Esophagus (tissue), 2 donors: Measurements from ENCODE around the gene LAMB3. TPM values are rescaled to one million over a fixed set of nuclear protein-coding genes. Genes with fewer than 3 reads are reported as not detected.

ENCODE experiments used
- H3K27ac ChIP-seq, 2 donors: one replicate each; pipeline ENCODE4 v1.5.1; 2013; ENCODE audit warnings: low read depth in 2 of 2, mild to moderate bottlenecking in 2 of 2, inconsistent platforms in 1 of 2, low read length in 1 of 2, moderate library complexity in 1 of 2
- H3K27me3 ChIP-seq, 2 donors: one replicate each; pipeline ENCODE4 v1.6.1; 2013; ENCODE audit warnings: low read length in 2 of 2, control low read depth in 1 of 2, mild to moderate bottlenecking in 1 of 2; ENCODE audit not compliant: insufficient read depth in 2 of 2, control insufficient read depth in 1 of 2
- H3K36me3 ChIP-seq, 2 donors: one replicate each; pipeline ENCODE4 v1.6.1; 2013; ENCODE audit warnings: low read length in 1 of 2; ENCODE audit not compliant: control insufficient read depth in 2 of 2, insufficient read depth in 2 of 2
- H3K4me1 ChIP-seq, 2 donors: one replicate each; pipeline ENCODE4 v1.6.1; 2013; ENCODE audit warnings: low read length in 1 of 2; ENCODE audit not compliant: control insufficient read depth in 2 of 2, insufficient read depth in 2 of 2
- H3K4me3 ChIP-seq, 2 donors: one replicate each; pipeline ENCODE4 v1.5.1; 2013; ENCODE audit warnings: low read length in 2 of 2, mild to moderate bottlenecking in 2 of 2, low read depth in 1 of 2, moderate library complexity in 1 of 2
- H3K9me3 ChIP-seq, 2 donors: one replicate each; pipeline ENCODE4 v1.6.1; 2013; ENCODE audit warnings: mild to moderate bottlenecking in 2 of 2, low read depth in 1 of 2, low read length in 1 of 2, moderate library complexity in 1 of 2; ENCODE audit not compliant: control insufficient read depth in 2 of 2, insufficient read depth in 1 of 2
- WGBS, 2 donors: extraction: QIAGEN DNeasy Blood & Tissue Kit; methylation state at CpG; one replicate each; pipeline ENCODE4 v1.1.7; 2013; 5-methylcytosine and 5-hydroxymethylcytosine counted together
- polyA plus RNA-seq, 2 donors: library from polyadenylated mRNA; stranded (reverse); fragments of 200-250 nt; gene quantifications; one replicate each; pipeline ENCODE4 v1.2.3, GENCODE V29; 2013
- donor health status: healthy with polysubstance abuse.
- donor health status: Bipolar disorder and iron deficiency.

LAMB3 gene
- polyA plus RNA-seq, 2 donors: 15.2 to 31.1 TPM

DNA sequence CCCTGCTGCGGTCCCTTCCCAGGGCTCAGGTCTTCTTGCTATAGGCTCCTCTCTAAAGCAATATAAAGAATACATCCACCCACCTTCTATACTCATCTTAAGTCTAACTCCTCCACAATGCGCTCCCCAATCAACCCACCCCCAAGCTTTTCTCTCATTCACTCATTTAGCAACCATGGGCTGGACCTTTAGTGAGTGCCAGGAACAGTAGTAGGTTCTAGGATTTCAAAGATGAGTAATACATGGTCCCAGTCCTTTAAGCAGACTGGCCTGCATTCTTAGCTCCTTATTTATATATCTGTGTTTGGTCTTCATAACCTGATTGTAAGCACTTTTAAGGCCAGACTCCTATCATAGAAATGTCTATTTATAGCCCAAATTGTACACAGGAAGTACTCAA is 62.8 kb downstream of the LAMB3 start:
- H3K27ac ChIP-seq: no peak overlapping the region
- H3K4me3 ChIP-seq: no peak overlapping the region
- H3K9me3 ChIP-seq: no peaks in the 10 kb centered on the region
- 94 to 100% methylated on average over 2 of the region's 2 CpGs for WGBS, 2 donors
- peaks cover 0 to 4% of the 10 kb centered on the region in 2 donors for H3K4me1 ChIP-seq
- no peaks in the 10 kb centered on the region for H3K27me3 ChIP-seq
- H3K36me3 ChIP-seq: no peaks in the 10 kb centered on the region

DNA sequence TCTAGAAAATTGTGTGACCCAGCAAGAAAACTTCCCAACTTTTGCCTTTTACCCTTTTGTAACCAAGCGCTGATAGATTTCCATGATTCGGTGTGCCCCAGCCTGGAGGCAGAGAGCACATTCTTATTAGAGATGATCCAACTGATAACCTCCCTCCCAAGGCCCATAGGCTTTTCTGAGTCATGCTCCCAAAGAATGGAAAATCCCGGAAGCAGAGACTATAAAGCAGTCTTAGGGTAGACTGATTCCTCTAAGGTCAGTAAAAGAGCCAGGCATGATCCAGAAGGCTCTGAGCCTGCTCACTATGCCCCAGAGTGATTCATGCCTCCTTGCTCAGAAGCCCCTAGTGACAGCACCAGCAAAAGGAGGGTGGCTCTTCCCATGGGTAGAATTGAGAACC is 64.4 kb downstream of the LAMB3 start:
- 56 to 69% methylated on average over 3 of the region's 3 CpGs for WGBS, 2 donors
- no peak overlapping the region for H3K4me3 ChIP-seq
- H3K9me3 ChIP-seq: no peaks in the 10 kb centered on the region
- H3K4me1 ChIP-seq: peaks cover 0 to 4% of the 10 kb centered on the region in 2 donors
- no peak overlapping the region for H3K27ac ChIP-seq
- no peaks in the 10 kb centered on the region for H3K27me3 ChIP-seq
- H3K36me3 ChIP-seq: no peaks in the 10 kb centered on the region

DNA sequence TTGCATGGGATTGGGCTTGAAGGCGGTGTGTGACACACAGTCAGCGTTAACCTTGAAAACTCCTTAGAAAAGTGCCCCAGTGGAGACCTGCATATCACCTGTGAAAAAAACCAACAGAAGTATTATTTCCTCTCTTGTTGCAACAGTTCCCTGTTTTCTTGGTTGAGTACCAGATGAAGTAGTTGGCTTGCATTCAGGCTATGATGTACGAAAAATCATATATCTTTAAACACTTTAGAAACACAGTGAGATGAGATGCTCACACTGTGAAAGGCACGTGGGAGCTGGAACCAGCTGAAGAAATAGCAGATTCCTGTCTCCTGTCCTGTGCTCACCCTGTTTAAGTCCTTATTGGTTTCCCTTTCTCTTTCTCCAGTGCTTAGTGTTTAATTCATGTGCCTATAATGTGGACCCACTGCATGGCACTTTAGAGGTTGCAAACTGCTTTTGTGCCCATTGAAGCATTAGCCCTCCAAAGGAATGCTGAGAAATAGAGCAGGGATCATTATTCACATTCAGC is 65.9 kb downstream of the LAMB3 start:
- H3K27ac ChIP-seq: no peak overlapping the region
- no peaks in the 10 kb centered on the region for H3K9me3 ChIP-seq
- no peak overlapping the region for H3K4me3 ChIP-seq
- no peaks in the 10 kb centered on the region for H3K36me3 ChIP-seq
- 48 to 51% methylated on average over 4 of the region's 4 CpGs for WGBS, 2 donors
- peaks cover 0 to 4% of the 10 kb centered on the region in 2 donors for H3K4me1 ChIP-seq
- H3K27me3 ChIP-seq: no peaks in the 10 kb centered on the region

DNA sequence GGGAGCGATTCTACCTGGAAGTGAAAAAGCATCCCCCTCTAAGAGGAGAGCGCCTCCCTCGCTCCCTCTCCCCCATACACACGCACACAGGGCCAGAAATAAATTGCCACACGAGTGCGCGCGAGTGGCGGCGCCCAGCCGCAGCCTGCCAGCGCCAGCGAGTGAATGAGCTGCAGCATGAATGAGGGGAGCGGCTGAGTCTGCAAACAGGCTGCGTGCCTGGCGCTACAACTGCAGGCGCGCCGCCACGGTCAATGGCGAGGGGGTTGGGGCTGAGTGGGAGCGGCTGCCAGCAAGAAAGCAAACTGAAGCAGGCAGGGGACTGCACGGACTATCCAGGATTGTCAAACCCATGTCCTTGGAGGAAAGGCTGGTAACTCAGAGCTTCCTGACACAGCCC is 66.6 kb downstream of the LAMB3 start:
- 1 to 2% methylated on average over 23 of the region's 23 CpGs for WGBS, 2 donors
- Histone ChIP-seq H3K4me3 (no peak overlapping the region), H3K36me3 (no peaks in the 10 kb centered on the region)

DNA sequence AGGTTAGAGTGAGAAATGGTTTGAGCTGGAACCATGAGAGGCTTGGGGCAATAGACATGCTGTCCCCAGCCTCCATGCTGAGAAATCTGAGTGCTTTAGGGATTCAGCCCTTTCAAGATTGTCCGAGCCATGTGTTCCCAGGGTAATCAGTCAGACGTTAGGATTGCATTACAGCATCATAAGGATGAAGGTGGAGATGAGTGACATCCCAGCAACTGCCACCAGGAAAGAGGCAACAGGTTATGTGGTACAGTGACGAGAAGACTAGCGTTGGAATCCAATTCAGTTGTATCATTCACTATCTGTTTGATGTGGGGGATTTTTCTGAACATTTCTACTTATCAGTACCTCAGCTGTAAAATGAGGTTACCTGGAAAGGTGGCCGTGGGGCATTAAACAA is 67.0 kb downstream of the LAMB3 start:
- Histone ChIP-seq H3K27me3 (no peaks in the 10 kb centered on the region), H3K4me1 (peaks cover 0 to 4% of the 10 kb centered on the region in 2 donors), H3K9me3 (no peaks in the 10 kb centered on the region), H3K4me3 (no peak overlapping the region), H3K36me3 (no peaks in the 10 kb centered on the region), H3K27ac (no peak overlapping the region)
- WGBS, 2 donors: 37 to 40% methylated on average over 5 of the region's 5 CpGs

More for the DNA sequence above, 66.6 kb downstream of the LAMB3 start:
- Histone ChIP-seq H3K27ac (no peak overlapping the region), H3K9me3 (no peaks in the 10 kb centered on the region), H3K27me3 (no peaks in the 10 kb centered on the region), H3K4me1 (peaks cover 0 to 4% of the 10 kb centered on the region in 2 donors)

DNA sequence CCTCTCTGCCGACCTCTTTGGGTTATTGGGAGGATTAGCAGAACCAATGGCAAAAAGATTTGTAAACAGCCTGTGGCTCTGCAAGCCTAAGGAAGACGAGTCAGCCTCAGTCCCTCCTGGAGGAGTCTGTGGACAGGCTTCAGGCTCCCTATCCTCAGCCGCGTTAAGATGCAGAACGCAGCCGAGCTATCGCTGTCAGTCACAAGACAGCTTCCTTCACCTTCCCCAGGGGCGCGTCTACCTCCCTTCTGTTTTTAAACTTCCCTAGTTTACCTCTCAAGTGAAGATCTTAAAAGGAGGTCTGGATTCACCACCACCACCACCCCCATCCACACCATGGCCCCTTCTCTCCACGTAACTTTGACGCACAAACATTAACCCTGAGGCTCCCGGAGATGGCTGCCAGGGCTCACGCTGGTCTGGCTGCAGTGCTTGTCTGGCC is 68.0 kb downstream of the LAMB3 start:
- H3K4me1 ChIP-seq: peaks cover 0 to 4% of the 10 kb centered on the region in 2 donors
- WGBS, 2 donors: 44 to 49% methylated on average over 13 of the region's 13 CpGs
- no peak overlapping the region for H3K27ac ChIP-seq
- no peaks in the 10 kb centered on the region for H3K36me3 ChIP-seq
- H3K9me3 ChIP-seq: no peaks in the 10 kb centered on the region
- H3K4me3 ChIP-seq: no peak overlapping the region
- H3K27me3 ChIP-seq: no peaks in the 10 kb centered on the region

DNA sequence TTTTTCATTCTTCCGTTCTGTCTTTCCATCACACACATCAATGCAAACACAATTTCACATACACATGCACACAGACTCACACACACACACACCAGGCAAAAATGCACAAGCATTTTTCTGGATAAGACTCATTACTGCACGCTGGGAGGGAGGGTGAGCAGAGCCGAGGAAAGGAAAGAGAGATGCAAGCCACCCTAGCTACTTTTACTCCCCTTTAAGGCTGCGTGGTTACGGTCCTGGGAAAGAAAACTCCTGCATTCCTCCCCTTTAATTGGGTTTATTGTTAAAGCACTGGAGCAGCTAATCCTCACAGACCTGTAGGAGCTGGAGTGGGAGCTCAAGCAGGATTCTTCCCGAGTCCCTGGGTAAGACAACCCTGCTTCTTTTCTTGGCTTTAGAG is 68.8 kb downstream of the LAMB3 start, which contains the start of gene CAMK1G:
Gene CAMK1G, plus strand, starts transcription at position 307 of the 400 bp plus-strand sequence. CDS start 11,270 bp downstream, outside the sequence.
- Histone ChIP-seq H3K27ac (no peak within 1 kb of the TSS), H3K9me3 (no peaks in the 10 kb centered on the region), H3K36me3 (no peaks in the 10 kb centered on the region), H3K27me3 (no peaks in the 10 kb centered on the region), H3K4me3 (no peak within 1 kb of the TSS), H3K4me1 (peaks cover 0 to 4% of the 10 kb centered on the region in 2 donors)
- 16 to 18% methylated on average over 6 of the region's 6 CpGs for WGBS, 2 donors

DNA sequence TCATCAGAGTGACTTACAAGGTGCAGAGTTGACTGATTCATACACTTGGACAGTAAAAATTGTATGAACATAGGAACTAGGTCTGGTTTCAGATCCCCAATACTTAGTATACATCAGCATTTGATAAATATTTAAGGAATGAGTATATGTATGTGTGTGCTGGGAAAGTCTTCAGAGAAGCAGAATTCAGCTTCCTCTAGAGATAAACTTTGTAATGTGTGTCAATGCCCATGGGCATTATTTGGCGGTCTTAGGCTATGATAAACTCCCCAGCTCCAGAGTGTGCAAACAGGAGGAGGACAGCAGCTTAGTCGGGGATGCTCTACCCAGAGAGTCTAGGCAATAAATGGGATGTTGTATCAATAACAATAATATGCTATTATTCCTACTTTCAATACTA is 71.6 kb downstream of the LAMB3 start:
- WGBS, 2 donors: 43 to 95% methylated on average over 2 of the region's 2 CpGs
- H3K27ac ChIP-seq: no peak overlapping the region
- no peaks in the 10 kb centered on the region for H3K9me3 ChIP-seq
- no peak overlapping the region for H3K4me3 ChIP-seq
- no peaks in the 10 kb centered on the region for H3K27me3 ChIP-seq
- H3K36me3 ChIP-seq: no peaks in the 10 kb centered on the region
- no peaks in the 10 kb centered on the region for H3K4me1 ChIP-seq

DNA sequence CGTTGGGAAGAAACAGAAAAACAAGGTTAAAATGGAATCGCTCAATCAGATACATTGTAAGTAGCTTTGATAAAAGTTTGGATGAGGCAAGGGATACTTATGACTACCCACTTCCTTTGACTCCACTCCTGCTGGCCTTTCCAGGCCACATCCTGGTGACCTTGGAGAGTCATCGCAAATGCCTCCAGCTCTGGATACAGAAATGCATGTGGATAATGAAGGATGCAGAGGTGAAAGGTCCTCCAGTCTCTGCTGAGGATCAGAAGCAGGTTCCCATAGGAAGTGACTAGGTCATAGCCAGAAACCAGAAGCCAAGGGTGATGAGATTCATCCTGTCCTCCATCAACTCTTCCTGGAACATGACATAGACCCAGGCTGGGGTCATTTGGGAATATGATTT is 74.9 kb downstream of the LAMB3 start:
- WGBS, 2 donors: 92 to 93% methylated on average over 3 of the region's 3 CpGs
- H3K4me3 ChIP-seq: no peak overlapping the region
- no peaks in the 10 kb centered on the region for H3K4me1 ChIP-seq
- H3K27me3 ChIP-seq: no peaks in the 10 kb centered on the region
- H3K27ac ChIP-seq: no peak overlapping the region
- H3K36me3 ChIP-seq: no peaks in the 10 kb centered on the region
- no peaks in the 10 kb centered on the region for H3K9me3 ChIP-seq

DNA sequence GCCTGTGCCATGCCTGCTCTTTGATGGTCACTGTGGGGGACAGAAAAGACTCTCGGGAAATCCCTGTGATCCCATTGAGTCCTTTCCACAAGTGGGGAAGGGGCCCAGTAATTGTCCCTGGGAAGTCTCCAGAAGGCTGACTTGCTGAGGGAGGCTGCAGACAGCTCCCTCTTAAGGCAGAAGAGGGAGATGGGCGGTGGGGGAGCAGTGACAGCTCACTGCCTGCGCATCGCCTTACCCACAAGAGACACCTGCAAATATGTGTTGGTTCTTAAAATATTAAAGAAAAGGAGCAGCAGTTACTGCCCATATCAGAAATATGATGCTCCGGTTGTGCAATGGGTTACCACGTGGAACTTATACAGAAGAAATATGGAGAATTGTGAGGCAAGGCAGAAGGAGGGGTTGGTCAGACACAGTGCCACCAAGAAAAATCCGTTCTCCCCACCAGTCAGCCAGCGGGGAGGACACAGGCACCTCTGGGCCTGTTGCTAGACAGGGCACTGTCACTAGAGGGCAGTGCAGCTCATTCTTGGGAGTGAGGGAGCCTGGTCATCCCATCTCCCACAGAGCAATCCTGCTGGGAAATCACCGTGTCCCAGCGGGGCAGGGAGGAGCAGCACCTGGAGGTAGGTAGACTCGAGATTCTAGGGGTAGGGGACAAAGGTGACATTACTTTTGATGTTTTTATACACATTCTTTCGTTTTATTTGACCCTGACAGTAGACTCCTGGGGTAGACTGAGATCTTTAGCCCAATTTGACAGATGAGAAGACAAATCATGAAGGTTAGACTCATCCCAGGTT is 75.6 kb downstream of the LAMB3 start:
- H3K27ac ChIP-seq: no peak overlapping the region
- no peaks in the 10 kb centered on the region for H3K27me3 ChIP-seq
- no peak overlapping the region for H3K4me3 ChIP-seq
- 22 to 23% methylated on average over 12 of the region's 12 CpGs for WGBS, 2 donors
- H3K4me1 ChIP-seq: no peaks in the 10 kb centered on the region
- no peaks in the 10 kb centered on the region for H3K9me3 ChIP-seq
- no peaks in the 10 kb centered on the region for H3K36me3 ChIP-seq
